ENCODE data around the gene DUSP2.

DUSP2 gene

GRCh38 chr2:96111823-96112500, 33.3 kb downstream of the DUSP2 start:
- TF ChIP-seq ZFX (IDR thresholded peaks at IDR 0.05; ENCODE audit: borderline replicate concordance) (no peak), CTCF (IDR thresholded peaks at IDR 0.05) (no peak)
- no peak overlapping the region for H3K27ac ChIP-seq

- TF ChIP-seq ZFX (IDR thresholded peaks at IDR 0.05; ENCODE audit: borderline replicate concordance) (no peak), CTCF (IDR thresholded peaks at IDR 0.05) (no peak)
- H3K27ac ChIP-seq = no peak overlapping the region
Observed at GRCh38 chr2:96111257-96111640, 34.0 kb downstream of the DUSP2 start.

GRCh38 chr2:96110621-96111256, 34.5 kb downstream of the DUSP2 start:
- no peak overlapping the region for H3K27ac ChIP-seq
- no peak for TF ChIP-seq CTCF (IDR thresholded peaks at IDR 0.05)
- no peak for TF ChIP-seq ZFX (IDR thresholded peaks at IDR 0.05; ENCODE audit: borderline replicate concordance)

- H3K27ac ChIP-seq = no peak overlapping the region
- no peak for TF ChIP-seq ZFX (IDR thresholded peaks at IDR 0.05; ENCODE audit: borderline replicate concordance)
- TF ChIP-seq CTCF (IDR thresholded peaks at IDR 0.05) = no peak
Observed at GRCh38 chr2:96109931-96110511, 35.2 kb downstream of the DUSP2 start.

GRCh38 chr2:96109361-96109680, 35.9 kb downstream of the DUSP2 start:
- no peak overlapping the region for H3K27ac ChIP-seq
- TF ChIP-seq ZFX (IDR thresholded peaks at IDR 0.05; ENCODE audit: borderline replicate concordance) (no peak), CTCF (IDR thresholded peaks at IDR 0.05) (no peak)

GRCh38 chr2:96108541-96109360, 36.5 kb downstream of the DUSP2 start:
- TF ChIP-seq ZFX (IDR thresholded peaks at IDR 0.05; ENCODE audit: borderline replicate concordance) (no peak), CTCF (IDR thresholded peaks at IDR 0.05) (no peak)

More at GRCh38 chr2:96108541-96109360, 36.5 kb downstream of the DUSP2 start:
- no peak overlapping the region for H3K27ac ChIP-seq
